DMS153 (cell line): ENCODE results near the gene CLSTN2.

ENCODE experiments used
- DNase-seq: peaks from one replicate; lab custom pipeline; 2025; lab: John Stamatoyannopoulos, UW

Gene CLSTN2

GRCh38 chr3:139935016-139935865 lies at the start of gene CLSTN2:
Gene CLSTN2 (plus strand): TSS chr3:139935185.
- DNase-seq = peak; percentile 72

DNA sequence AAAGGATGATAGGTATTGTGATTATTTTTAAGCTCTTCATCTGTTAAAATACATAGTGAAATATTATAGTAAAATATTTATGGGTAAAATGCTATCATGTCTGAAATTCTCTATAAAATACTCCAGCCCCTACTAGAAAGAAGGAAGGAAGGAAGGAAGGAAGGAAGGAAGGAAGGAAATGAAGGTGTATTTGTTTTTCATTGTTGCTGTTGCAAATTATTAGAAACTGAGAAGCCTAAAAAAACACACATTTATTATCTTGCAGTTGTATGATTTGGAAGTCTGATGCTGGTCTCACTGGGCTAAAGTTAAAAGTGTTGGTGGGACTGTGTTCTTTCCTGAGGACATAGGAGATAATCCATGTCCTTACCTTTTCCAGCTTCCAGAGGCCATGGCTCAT lies 47.6 kb upstream of the CLSTN2 start:
- no peak for DNase-seq

GRCh38 chr3:139888561-139889140 lies 46.3 kb upstream of the CLSTN2 start:
- no peak for DNase-seq

DNA sequence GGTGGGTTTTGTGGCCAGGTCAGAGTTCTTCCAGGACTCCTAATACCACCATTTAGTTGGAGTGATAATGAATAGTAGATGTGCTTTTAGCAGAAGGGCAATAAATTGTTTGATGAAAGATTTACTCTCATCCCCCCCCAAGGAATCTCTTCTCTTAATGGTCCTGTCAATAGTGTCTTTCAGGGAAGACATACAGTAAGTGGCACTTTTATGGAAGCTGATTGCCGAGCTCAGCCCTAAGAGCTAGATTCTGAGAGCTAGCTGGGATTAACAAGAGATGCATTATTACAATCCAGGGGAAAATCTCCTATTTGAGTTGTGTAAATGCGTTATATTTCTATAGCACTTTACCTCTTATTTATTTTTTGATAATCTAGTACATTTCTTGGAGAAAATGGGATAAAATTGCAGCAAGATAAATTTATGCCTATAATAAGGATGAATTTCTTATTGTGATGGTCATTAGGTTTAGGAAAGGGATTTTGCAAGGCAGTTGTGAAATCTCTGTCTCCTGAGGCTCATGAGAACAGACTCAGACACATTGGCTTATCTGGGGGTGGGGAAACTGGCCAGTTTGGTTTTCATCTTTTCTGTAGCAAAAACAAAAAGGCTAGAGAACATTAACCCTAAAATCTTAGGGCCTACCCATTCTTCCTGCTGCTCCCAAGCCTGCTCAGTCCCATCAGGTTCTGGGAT lies 41.6 kb upstream of the CLSTN2 start:
- no peak for DNase-seq

DNA sequence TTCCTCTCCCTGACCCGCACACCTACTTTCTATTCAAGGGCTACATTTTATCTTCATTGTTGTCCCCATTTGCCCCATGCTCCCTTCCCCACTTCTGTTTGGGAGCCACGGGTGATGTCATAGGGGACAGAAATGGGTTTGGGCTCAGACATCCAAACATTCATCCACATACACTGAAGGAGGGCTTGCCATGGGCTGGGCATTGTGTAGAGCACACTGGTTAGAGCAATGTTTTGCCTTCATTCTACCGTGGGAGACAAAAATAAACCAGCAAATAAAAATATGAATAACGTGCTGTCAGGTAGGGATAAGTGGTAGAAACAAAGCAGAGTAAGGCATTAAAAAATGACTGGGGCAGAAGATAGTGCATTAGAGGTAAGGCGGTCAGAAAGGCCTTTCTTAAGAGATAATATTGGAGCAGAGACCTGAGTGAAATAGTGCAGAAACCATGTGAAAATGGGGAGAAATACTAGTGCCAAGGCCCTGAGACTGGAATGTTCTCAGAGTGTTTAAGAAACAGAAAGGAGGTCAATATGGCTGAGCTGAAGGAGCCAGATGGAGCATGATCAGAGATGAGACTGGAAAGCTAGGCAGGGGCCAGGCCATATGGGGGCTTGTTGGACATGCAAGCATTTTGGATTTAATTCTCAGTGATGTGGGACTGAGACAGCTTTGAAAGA lies 40.9 kb upstream of the CLSTN2 start:
- DNase-seq = no peak

GRCh38 chr3:139894643-139894989 lies 40.4 kb upstream of the CLSTN2 start:
- DNase-seq = no peak

DNA sequence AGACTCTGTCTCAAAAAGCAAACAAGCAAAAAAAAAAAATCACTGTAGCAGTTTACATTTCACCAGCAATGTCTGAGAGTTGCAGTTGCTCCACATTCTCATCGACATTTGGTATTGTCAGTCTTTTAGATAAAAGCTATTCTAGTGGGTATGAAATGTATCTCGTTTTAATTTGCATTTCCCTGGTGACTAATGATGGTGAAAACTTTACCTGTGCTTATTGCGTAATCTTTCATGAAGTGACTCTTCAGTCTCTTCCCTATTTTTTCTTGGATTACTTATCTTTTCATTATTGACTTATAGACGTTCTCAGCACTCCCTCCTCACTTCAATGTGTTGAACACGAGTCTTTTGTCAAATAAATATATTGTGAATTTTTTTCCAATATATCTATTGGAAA lies 37.2 kb upstream of the CLSTN2 start:
- no peak for DNase-seq

- no peak for DNase-seq
Observed at GRCh38 chr3:139906418-139906817, 28.6 kb upstream of the CLSTN2 start.

- no peak for DNase-seq
Observed at GRCh38 chr3:139909811-139910210, 25.2 kb upstream of the CLSTN2 start.

DNA sequence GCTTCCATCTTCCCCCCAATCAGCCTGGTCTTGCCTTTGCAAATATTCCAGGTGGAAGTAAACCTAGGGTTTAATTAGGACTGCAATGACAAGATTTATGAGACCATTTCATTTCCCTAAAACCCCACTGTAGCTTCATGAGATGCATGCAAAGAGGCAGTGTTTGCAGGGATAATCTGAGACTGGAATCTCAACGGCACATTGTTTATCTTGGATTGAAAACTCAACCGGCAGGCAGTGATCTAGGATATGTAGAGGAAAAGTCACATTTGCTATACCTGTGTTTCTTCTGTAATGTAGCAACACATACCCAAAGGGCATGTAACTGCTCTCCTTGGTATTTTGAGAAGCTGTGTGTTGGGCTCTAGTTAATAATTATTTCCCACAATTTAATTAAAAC lies 18.7 kb upstream of the CLSTN2 start:
- DNase-seq = no peak

DNA sequence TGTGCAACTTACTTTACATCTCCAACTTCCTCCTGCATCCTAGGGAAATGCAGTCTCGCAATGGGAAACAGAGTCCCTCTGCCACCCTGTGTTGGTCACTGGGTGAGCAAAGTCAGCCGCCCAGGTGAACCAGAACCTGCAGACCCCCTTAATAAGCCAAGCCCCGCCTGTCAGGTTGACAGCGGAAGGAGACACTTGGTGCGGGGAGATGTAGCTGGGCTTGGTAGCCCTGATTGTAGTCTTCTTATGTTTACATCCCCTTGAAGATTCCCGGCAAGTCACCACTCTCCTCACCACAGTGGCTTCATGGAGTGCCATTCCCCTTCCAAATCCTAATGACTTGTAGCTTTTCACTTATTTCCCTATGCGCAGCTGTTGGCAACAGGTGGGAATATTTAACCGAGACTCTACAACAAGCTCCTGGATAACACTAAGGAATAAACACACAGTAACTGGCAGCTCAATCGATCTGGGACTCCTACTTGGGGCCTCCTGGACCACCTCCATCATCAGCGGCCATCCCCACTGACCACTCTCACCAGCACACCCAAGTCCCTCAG lies 17.7 kb upstream of the CLSTN2 start:
- no peak for DNase-seq

DNA sequence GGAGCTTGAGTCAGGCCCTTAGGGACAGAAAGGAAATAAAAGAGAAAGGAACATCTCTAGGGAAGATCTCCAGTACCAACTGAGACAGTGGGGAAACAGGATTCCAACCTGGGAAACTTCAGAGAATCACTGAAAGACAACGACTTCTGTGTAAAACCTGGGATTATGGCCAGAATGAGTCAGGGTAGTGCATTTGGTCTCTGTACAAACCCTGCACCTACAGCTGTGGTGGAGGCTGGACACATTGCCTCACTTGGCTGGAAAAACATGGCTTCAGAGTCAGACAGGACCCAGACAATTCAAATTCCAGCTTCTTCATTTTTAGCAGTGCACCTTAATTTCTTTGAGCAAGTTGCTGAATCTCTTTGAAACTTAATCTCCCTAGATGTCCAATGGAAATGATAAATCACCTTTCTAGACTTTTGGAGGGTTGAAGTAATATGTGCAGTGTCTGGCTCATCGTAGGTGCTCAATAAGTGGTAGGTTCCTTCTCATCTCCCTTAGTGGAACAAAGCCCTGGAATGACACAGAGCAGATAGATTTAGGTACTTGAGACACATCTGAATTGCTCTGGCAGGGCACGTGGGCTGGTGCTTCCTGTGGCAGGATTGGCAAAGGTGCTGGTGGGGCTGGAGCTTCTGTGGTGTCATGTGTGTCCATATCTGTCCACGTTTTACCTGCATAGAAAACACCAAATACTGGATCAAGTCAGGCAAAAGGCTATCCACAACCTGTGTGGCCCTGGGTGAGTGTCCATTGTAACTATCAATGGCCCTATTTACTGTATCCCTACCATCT lies 6.1 kb upstream of the CLSTN2 start:
- no peak for DNase-seq

DNA sequence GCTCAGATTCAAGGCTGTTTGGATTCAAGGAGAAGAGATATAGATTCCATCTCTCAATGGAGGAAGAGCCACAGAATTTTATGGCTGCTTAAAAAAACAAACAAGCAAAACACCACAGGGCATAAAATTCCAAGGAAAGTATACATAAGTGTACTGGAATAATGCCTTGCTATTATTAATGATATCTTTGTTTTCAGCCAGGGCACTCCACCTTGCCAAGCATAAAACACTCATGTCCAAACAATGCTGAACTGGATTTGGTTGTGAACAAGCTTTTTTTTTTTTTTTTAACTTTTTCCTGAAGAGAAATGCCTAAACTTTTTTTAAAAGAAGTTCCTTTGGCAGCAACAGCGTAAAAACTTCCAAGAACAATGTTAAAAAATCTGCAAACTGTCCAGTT lies 4.8 kb upstream of the CLSTN2 start:
- DNase-seq = no peak

- DNase-seq = no peak
Observed at GRCh38 chr3:139933766-139934165, 1.2 kb upstream of the CLSTN2 start.

DNA sequence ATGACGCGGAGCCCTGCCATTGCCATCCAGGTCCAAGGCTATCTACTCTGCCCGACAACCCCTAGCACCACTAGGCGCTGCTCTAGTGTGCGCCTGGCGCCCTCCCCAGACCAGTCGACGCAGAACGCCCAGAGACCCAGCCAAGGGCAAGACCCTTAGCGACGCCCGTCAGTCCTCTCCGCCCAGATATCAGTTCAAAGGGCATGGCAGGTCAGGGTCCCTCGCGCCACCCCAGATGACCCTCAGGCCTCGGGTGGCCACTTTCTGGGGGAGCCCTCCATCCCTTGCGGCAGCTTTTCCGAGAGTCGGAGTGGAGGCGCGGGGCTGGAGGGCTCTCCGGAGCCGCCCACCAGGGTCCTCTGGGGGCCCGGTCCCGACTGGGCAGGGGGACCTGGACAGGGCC lies 371 bp upstream of the CLSTN2 start:
- peak; percentile 82 for DNase-seq

DNA sequence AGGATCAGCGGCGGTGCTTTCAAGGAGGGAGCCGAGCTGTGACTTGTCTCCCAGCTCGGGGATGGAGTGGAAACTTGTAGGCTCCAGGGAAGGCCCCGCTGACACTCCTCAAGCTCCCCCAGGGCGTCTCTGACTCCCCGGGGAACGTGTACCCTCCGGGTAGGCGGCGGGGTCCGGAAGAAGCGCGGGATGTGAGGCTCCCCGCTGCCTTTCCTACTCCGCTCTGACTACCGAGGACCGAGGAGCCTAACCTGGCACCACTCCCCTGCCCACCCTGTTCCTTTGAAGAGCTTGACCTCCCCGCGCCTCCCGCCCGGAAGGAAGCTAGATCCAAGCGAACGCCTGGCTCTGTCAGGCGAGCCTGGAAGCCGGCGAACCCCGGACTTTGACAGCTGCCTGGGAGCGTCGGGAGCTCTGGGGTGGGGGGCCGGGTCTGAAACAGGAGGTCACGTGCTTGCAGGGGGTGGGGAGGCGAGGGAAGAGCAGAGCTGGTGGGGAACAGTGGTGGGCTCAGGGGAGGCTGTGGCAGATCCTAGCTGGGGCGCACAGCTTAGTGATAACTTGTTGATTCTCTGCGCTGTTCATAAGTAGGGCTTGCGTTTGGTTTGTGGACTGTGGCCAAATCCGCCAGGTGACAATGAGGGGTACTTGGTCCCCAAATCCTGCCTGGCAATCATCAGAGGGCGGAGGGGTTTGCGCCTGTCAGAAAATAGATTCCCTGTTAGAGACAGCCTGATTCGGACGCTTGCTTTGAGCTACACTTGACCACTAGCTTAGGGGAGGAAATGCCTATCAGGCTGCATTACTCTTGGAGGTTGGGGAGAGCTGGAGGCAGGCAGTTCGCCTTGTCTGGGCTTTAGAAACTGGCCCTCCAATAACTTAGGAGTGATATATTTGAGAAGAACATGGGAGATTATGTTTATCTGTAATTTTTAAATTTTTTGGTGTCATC lies 1.2 kb downstream of the CLSTN2 start:
- no peak for DNase-seq

DNA sequence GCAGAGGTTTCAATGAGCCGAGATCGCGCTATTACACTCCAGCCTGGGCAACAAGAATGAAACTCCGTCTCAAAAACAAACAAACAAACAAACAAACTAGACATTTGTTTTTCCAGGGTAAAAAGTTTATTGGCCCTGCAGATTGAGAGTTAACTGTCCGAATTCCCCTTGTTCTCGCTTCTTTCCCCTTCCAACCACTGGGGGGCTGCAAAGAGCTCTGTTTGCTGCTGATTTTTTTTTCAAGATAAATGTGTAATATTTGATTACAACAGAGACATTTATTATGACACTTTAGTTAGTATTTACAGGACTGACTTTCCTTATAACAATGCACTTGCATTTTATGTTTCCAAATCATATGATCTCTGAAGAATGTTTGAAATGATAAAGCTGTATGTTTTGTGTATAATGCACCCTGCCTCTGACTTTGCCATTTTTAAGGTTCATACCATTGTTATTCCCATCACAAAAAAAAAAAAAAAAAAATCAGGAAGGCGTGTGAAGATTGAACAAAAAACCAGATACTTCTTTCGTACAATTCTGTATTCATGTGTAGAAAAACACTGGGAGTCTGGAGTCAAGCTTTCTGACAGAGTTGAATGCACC lies 2.8 kb downstream of the CLSTN2 start:
- no peak for DNase-seq

- DNase-seq = no peak
Observed at GRCh38 chr3:139939681-139940190, 4.8 kb downstream of the CLSTN2 start.

GRCh38 chr3:139940622-139941021 lies 5.6 kb downstream of the CLSTN2 start:
- no peak for DNase-seq

- no peak for DNase-seq
Observed at GRCh38 chr3:139941580-139941979, 6.6 kb downstream of the CLSTN2 start.
